K562 (cell line): ENCODE measurements around the gene DIPK1A. TPM values are rescaled to one million over a fixed set of nuclear protein-coding genes. Genes with fewer than 3 reads are reported as not detected.

Experiments used
- ARID2 ChIP-seq: fragments of 450-650 bp; IDR thresholded peaks from 2 replicates; pipeline ENCODE4 v1.6.1; 2017; ENCODE audit warnings: antibody characterized with exemption, mild to moderate bottlenecking
- CREM ChIP-seq: IDR thresholded peaks from 2 replicates; pipeline ENCODE4 v1.6.1; 2014; ENCODE audit warnings: antibody characterized with exemption, low read depth
- CTCF ChIP-seq, 3 experiments: IDR thresholded peaks in 2 of 3; conservative IDR thresholded peaks in 1 of 3; 2 replicates each; pipeline ENCODE4 v1.5.1; 2011 to 2012; ENCODE audit warnings: low read length in 3 of 3, mild to moderate bottlenecking in 3 of 3, control low read depth in 2 of 3, improper control_type of control experiment in 1 of 3, inconsistent platforms in 1 of 3, low read depth in 1 of 3, mixed read lengths in 1 of 3, moderate library complexity in 1 of 3; ENCODE audit not compliant: insufficient read depth in 2 of 3
- ESRRA ChIP-seq: fragments of 450-650 bp; IDR thresholded peaks from 2 replicates; pipeline ENCODE4 v1.6.1; 2014; ENCODE audit warnings: low read depth, mild to moderate bottlenecking, moderate library complexity, borderline replicate concordance
- GATAD2B ChIP-seq: fragments of 450-650 bp; IDR thresholded peaks from 2 replicates; pipeline ENCODE4 v1.6.1; 2017; ENCODE audit warnings: mild to moderate bottlenecking, borderline replicate concordance
- KLF1 ChIP-seq: fragments of 450-650 bp; IDR thresholded peaks from 2 replicates; pipeline ENCODE4 v1.6.1; 2016; ENCODE audit warnings: missing genetic modification characterization, missing compliant biosample characterization
- NBN ChIP-seq: fragments of 450-650 bp; IDR thresholded peaks from 2 replicates; pipeline ENCODE4 v1.6.1; 2016; ENCODE audit warnings: low read depth, mild to moderate bottlenecking
- NCOR1 ChIP-seq: fragments of 450-650 bp; IDR thresholded peaks from 2 replicates; pipeline ENCODE4 v1.6.1; 2016; ENCODE audit warnings: mild to moderate bottlenecking, moderate library complexity
- NR2C1 ChIP-seq, 2 experiments: fragments of 450-650 bp; IDR thresholded peaks; 2 replicates each; pipeline ENCODE4 v1.6.1; 2017; ENCODE audit warnings: mild to moderate bottlenecking in 2 of 2, antibody characterized with exemption in 1 of 2, inconsistent platforms in 1 of 2, missing compliant biosample characterization in 1 of 2, missing genetic modification characterization in 1 of 2
- POLR2B ChIP-seq: fragments of 450-650 bp; IDR thresholded peaks from 2 replicates; pipeline ENCODE4 v1.6.1; 2018; ENCODE audit warnings: low read depth; ENCODE audit not compliant: partially characterized antibody
- RAD21 ChIP-seq, 2 experiments: fragments of 250-450 bp in 1 of 2; fragments of 450-650 bp in 1 of 2; sonication (Bioruptor Pico) in 1 of 2; formaldehyde crosslinking in 1 of 2; IDR thresholded peaks in 1 of 2; conservative IDR thresholded peaks in 1 of 2; 2 replicates each; pipeline versions ENCODE4 v1.4.0 to v1.8.0; 2020 to 2022; ENCODE audit warnings: mild to moderate bottlenecking in 2 of 2, moderate library complexity in 1 of 2
- RBM17 ChIP-seq: fragments of 200-400 bp; formaldehyde crosslinking; IDR thresholded peaks from 2 replicates; pipeline ENCODE4 v1.6.1; 2017; ENCODE audit warnings: low read depth, mild to moderate bottlenecking, low read length, borderline replicate concordance
- SMC3 ChIP-seq: conservative IDR thresholded peaks from 2 replicates; pipeline ENCODE4 v1.6.1; 2011; ENCODE audit warnings: low read depth, low read length, improper control_type of control experiment; ENCODE audit not compliant: insufficient read depth
- TBL1XR1 ChIP-seq, 2 experiments: IDR thresholded peaks; 2 replicates each; pipeline ENCODE4 v1.6.1; 2012; ENCODE audit warnings: improper control_type of control experiment in 2 of 2, low read length in 2 of 2, mild to moderate bottlenecking in 1 of 2
- YY1 ChIP-seq, 3 experiments: IDR thresholded peaks; 2 replicates each; pipeline ENCODE4 v1.6.1; 2011; ENCODE audit warnings: low read length in 2 of 3, mild to moderate bottlenecking in 2 of 3, moderate library complexity in 2 of 3, borderline replicate concordance in 1 of 3, control low read depth in 1 of 3, low read depth in 1 of 3; ENCODE audit not compliant: insufficient read depth in 3 of 3, insufficient replicate concordance in 2 of 3, control insufficient read depth in 1 of 3, insufficient read length in 1 of 3; ENCODE audit errors: extremely low read depth in 1 of 3
- ZBTB7A ChIP-seq: IDR thresholded peaks from 2 replicates; pipeline ENCODE4 v1.6.1; 2011; ENCODE audit warnings: low read depth, mild to moderate bottlenecking, low read length, moderate library complexity, borderline replicate concordance; ENCODE audit not compliant: control insufficient read depth
- ZFP1 ChIP-seq: fragments of 450-650 bp; formaldehyde crosslinking; IDR thresholded peaks from 2 replicates; pipeline ENCODE4 v1.4.0; 2020; ENCODE audit warnings: mild to moderate bottlenecking, mixed read lengths
- ZNF592 ChIP-seq: fragments of 450-650 bp; IDR thresholded peaks from 2 replicates; pipeline ENCODE4 v1.6.1; 2017; ENCODE audit warnings: antibody characterized with exemption, mild to moderate bottlenecking
- ZNF695 ChIP-seq: fragments of 450-650 bp; formaldehyde crosslinking; IDR thresholded peaks from 2 replicates; pipeline ENCODE4 v1.4.0; 2020; ENCODE audit warnings: mild to moderate bottlenecking, moderate library complexity
- ZNF766 ChIP-seq: fragments of 200-800 bp; sonication (Bioruptor generic); conservative IDR thresholded peaks from 2 replicates; pipeline ENCODE4 v1.6.1; 2016; ENCODE audit warnings: missing genetic modification characterization, missing compliant biosample characterization
- polyA plus RNA-seq, 8 experiments: library from polyadenylated mRNA; depleted of rRNA in 4 of 8; stranded (reverse) in 5 of 8; unstranded in 3 of 8; fragments of >200 nt; fragmentation: Nextera tagmentation in 2 of 8; fragmentation: Illumina TruSeq in 1 of 8; extraction: Ambion mirVana in 2 of 8; extraction: Trizol in 1 of 8; gene quantifications; 2 replicates each; pipeline versions ENCODE4 v1.2.1 to v1.2.3, GENCODE V29; 2011 to 2014; ENCODE audit warnings: inconsistent platforms in 1 of 8, missing spikeins in 1 of 8
- total RNA-seq, 7 experiments: library from RNA; depleted of rRNA in 6 of 7; stranded (reverse); fragments of >200 nt in 6 of 7; fragmentation: Illumina TruSeq in 2 of 7; extraction: Trizol in 2 of 7; gene quantifications; 2 replicates each; pipeline versions ENCODE4 v1.2.1 to v1.2.3, GENCODE V29; 2011 to 2021; ENCODE audit warnings: low replicate concordance in 1 of 7
- TF ChIP-seq, protein P1 (sequence below): sonication (generic); formaldehyde crosslinking; IDR thresholded peaks from 2 replicates; pipeline ENCODE4 v1.8.0; 2022; ENCODE audit warnings: mild to moderate bottlenecking, missing genetic modification reagents

DIPK1A gene
- total and polyA plus RNA-seq, 9 of the 15 experiments (the other 6 are each of a cell fraction or from before 2014, with no cell fraction given): 0.54 to 2.5 (median 1.3) TPM

DNA sequence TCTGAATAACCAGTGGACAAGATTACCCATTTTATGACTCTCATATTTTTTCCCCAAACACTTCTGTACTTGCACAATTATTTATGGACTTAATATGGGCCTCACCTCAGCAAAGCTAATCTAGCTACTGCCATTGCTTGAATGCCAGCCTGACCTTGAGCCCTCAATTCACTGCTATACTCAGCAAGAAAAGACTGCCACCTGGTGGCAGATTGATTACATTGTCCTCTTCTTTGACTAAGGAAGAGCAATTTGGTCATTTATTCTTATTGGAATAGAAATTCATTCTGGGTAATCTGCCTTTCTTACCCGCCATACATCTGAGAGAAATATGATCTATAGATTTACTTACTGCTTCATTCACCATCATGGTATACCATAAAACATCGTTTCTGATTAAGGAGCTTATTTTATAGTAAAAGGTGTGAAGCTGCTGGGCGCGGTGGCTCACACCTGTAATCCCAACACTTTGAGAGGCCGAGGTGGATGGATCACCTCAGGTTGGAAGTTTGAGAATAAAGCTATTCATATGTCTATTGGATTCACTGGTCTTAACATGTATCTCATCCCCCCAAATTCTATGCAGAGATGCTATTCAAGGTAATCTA, 32.9 kb upstream of the DIPK1A start (continued):
- TF ChIP-seq CTCF (IDR thresholded peaks at IDR 0.05 in 2 of 3, conservative IDR thresholded peaks at IDR 0.05 in 1 of 3; ENCODE audit: insufficient read depth in 2 of 3, low read depth in 1 of 3, low read length in 3 of 3): peak; percentile 78 to 91 (median 90)
- TF ChIP-seq ESRRA: peak; percentile 100
- TF ChIP-seq ARID2: peak; percentile 93
- peak; percentile 22; the same call in 1 of the 2 replicates for TF ChIP-seq NCOR1
- TF ChIP-seq RBM17: no peak
- peak in 1 of 3 experiments; percentile 63 for TF ChIP-seq YY1 (IDR thresholded peaks at IDR 0.05; ENCODE audit: borderline replicate concordance in 1 of 3, control insufficient read depth in 1 of 3, extremely low read depth in 1 of 3, insufficient read depth in 3 of 3, insufficient read length in 1 of 3, insufficient replicate concordance in 2 of 3, low read depth in 1 of 3, low read length in 2 of 3)
- TF ChIP-seq ZFP1 (CRISPR knock-in tag): no peak
- no peak for TF ChIP-seq KLF1
- TF ChIP-seq GATAD2B: peak; percentile 60; the same call in 1 of the 2 replicates
- no peak for TF ChIP-seq ZBTB7A
- TF ChIP-seq NR2C1 (IDR thresholded peaks at IDR 0.05): no peak
- no peak for TF ChIP-seq NR2C1 (tag; IDR thresholded peaks at IDR 0.05)
- peak; percentile 98 to 99 for TF ChIP-seq RAD21 (CRISPR knock-in tag; conservative IDR thresholded peaks at IDR 0.05 in 1 of 2, IDR thresholded peaks at IDR 0.05 in 1 of 2)
- TF ChIP-seq, protein P1, sequence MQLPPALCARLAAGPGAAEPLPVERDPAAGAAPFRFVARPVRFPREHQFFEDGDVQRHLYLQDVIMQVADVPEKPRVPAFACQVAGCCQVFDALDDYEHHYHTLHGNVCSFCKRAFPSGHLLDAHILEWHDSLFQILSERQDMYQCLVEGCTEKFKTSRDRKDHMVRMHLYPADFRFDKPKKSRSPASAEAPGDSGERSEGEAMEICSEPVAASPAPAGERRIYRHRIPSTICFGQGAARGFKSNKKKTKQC (CRISPR knock-in tag): no peak
- no peak for TF ChIP-seq ZNF766 (CRISPR knock-in tag)
- peak; percentile 93 for TF ChIP-seq SMC3
- TF ChIP-seq NBN: 0 out of 2 replicates have a peak, but pooled peaks have one; percentile 36
- TF ChIP-seq POLR2B: no peak
- TF ChIP-seq ZNF592: peak; percentile 33; the same call in 1 of the 2 replicates
- TF ChIP-seq TBL1XR1 (IDR thresholded peaks at IDR 0.05; ENCODE audit: low read length in 2 of 2): no peak
- no peak for TF ChIP-seq ZNF695 (CRISPR knock-in tag)
- TF ChIP-seq CREM: 0 out of 2 replicates have a peak, but pooled peaks have one; percentile 8
